Transverse colon (tissue), 4 donors: ENCODE results near the gene CAMTA1. TPM values are rescaled to one million over a fixed set of nuclear protein-coding genes. Genes with fewer than 3 reads are reported as not detected.

Experiments
- DNase-seq: peaks from one replicate; pipeline ENCODE4 v3.0.0-alpha.2; 2019
- H3K27ac ChIP-seq, 4 donors: fragments of 200-600 bp; sonication (generic); 2 replicates each; pipeline ENCODE4 v1.5.1; 2016 to 2018; ENCODE audit warnings: inconsistent platforms in 4 of 4
- H3K27me3 ChIP-seq: fragments of 200-600 bp; sonication (generic); 2 replicates; pipeline ENCODE4 v1.5.1; 2017; ENCODE audit warnings: inconsistent platforms
- H3K36me3 ChIP-seq, 4 donors: fragments of 200-600 bp; sonication (generic); 2 replicates each; pipeline ENCODE4 v1.5.1; 2017 to 2019; ENCODE audit warnings: inconsistent platforms in 4 of 4
- H3K4me1 ChIP-seq, 4 donors: fragments of 200-600 bp; sonication (generic); 2 replicates each; pipeline ENCODE4 v1.5.1; 2017 to 2020; ENCODE audit warnings: inconsistent platforms in 4 of 4
- H3K4me3 ChIP-seq, 4 donors: fragments of 200-600 bp; sonication (generic); 1 replicate in 1 of 4; 2 replicates in 3 of 4; pipeline versions ENCODE4 v1.5.1 to v1.6.1; 2017 to 2019; ENCODE audit warnings: inconsistent platforms in 4 of 4
- H3K9me3 ChIP-seq, 2 donors: fragments of 200-600 bp; sonication (generic); 2 replicates each; pipeline ENCODE4 v1.5.1; 2017 to 2019; ENCODE audit warnings: inconsistent platforms in 2 of 2
- CTCF ChIP-seq, 5 experiments: fragments of 200-600 bp in 3 of 5; fragments of 450-650 bp in 2 of 5; sonication (generic) in 3 of 5; IDR thresholded peaks; 1 replicate in 2 of 5; 2 replicates in 3 of 5; pipeline ENCODE4 v1.5.1; 2016 to 2017; ENCODE audit warnings: antibody characterized with exemption in 5 of 5, inconsistent platforms in 3 of 5, mild to moderate bottlenecking in 2 of 5, moderate library complexity in 1 of 5
- EP300 ChIP-seq: sonication (generic); formaldehyde crosslinking; IDR thresholded peaks from one replicate; pipeline ENCODE4 v1.6.1; 2017; ENCODE audit warnings: antibody characterized with exemption, low read depth
- POLR2A ChIP-seq: fragments of 450-650 bp; IDR thresholded peaks from one replicate; pipeline ENCODE4 v1.6.1; 2016; ENCODE audit warnings: antibody characterized with exemption, mild to moderate bottlenecking, moderate library complexity
- POLR2AphosphoS5 ChIP-seq, 3 donors: sonication (generic); formaldehyde crosslinking; IDR thresholded peaks; one replicate each; pipeline ENCODE4 v1.6.1; 2016; ENCODE audit warnings: antibody characterized with exemption in 3 of 3
- WGBS, 2 donors: methylation state at CpG; one replicate each; pipeline ENCODE4 v1.1.5; 2018; ENCODE audit warnings: low coverage in 1 of 2; 5-methylcytosine and 5-hydroxymethylcytosine counted together
- in situ Hi-C, 4 donors: fragments of 200-750 bp; cut with MboI; loops; one replicate each; pipeline versions ENCODE4 v1.15.0 to v1.15.1; 2017; ENCODE audit warnings: low sequenced_read_pairs in 3 of 4, low pct_ligation_motif_present in 1 of 4, low pct_unique_long_range_greater_than_20kb in 1 of 4
- intact Hi-C: fragments of 100-400 bp; cut with DNase I; formaldehyde crosslinking; loops from one replicate; pipeline ENCODE4 v1.15.1; 2023; ENCODE audit warnings: low total_unique reads
- total RNA-seq, 4 donors: library from RNA; depleted of rRNA; stranded (reverse); fragments of >200 nt; gene quantifications; one replicate each; pipeline ENCODE4 v1.1.0, GENCODE V29; 2016

The CAMTA1 gene
- total RNA-seq, 4 donors from 2014 or later, result 93.8 to 268 (median 130) TPM

DNA sequence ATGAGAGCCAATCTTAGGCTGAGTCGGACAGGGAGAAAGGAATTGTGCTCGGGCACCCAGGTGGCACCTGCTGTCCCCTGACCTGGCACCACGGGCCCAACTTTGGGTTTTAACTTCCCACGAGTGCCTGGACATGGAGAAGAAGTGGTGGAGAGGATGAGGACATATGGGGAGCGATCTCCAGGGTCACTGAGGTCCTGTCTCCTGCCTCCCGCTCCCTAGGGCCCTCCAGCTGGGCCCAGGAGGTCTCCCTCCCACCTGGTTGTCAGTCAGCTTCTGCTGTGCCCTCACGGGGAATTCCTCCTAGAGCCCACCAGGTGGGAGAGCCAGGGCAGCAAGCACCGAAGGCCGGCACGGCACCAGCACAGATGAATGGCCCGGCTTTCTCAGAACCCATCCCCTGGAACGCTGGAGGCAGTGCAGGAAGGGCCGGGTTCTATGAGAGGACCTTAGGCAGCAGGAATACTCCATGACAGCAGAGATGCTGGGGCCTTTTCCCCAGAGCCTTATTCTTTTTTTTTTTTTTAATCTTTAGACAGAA lies 435.5 kb downstream of the CAMTA1 start:
- Histone ChIP-seq H3K4me1 (no peaks in the 10 kb centered on the region), H3K36me3 (no peaks in the 10 kb centered on the region), H3K27me3 (peaks cover 3% of the 10 kb centered on the region), H3K4me3 (no peak overlapping the region), H3K9me3 (no peaks in the 10 kb centered on the region), H3K27ac (peak overlapping the region in 2 of 4 donors; percentile 8 to 25)
- TF ChIP-seq POLR2AphosphoS5 (IDR thresholded peaks at IDR 0.05) (no peak), POLR2A (no peak), EP300 (no peak), CTCF (IDR thresholded peaks at IDR 0.05) (no peak)
- 82% methylated on average over 12 of the region's 13 CpGs; no CpG with 5 or more reads in 1 of the 2 donors for WGBS, 2 donors
- intact Hi-C loops (no loop called here), in situ Hi-C loops (loop anchor here (10.0 to 25.0 kb wide), 3 partner anchors 417 to 508 kb away; partner anchors contain the start of gene DNAJC11 (in 3 of the 4))
- DNase-seq, result no peak

- no peaks in the 10 kb centered on the region for H3K27me3 ChIP-seq
- no peak for DNase-seq
- H3K4me1 ChIP-seq, result no peaks in the 10 kb centered on the region
- no peaks in the 10 kb centered on the region for H3K36me3 ChIP-seq
- no peak overlapping the region for H3K4me3 ChIP-seq
- intact Hi-C loops (no loop called here), in situ Hi-C loops (loop anchor here (10.0 to 25.0 kb wide), 3 partner anchors 415 to 510 kb away; partner anchors contain the start of gene DNAJC11 (in 3 of the 4))
- H3K9me3 ChIP-seq, result no peaks in the 10 kb centered on the region
- TF ChIP-seq EP300, result no peak
- no peak for TF ChIP-seq POLR2AphosphoS5 (IDR thresholded peaks at IDR 0.05)
- TF ChIP-seq CTCF (IDR thresholded peaks at IDR 0.05), result no peak
- no peak for TF ChIP-seq POLR2A
- H3K27ac ChIP-seq, result no peak overlapping the region
- 78% methylated on average over 15 of the region's 15 CpGs; no CpG with 5 or more reads in 1 of the 2 donors for WGBS, 2 donors
Measured at GRCh38 chr1:7221826-7222694, 436.8 kb downstream of the CAMTA1 start.

DNA sequence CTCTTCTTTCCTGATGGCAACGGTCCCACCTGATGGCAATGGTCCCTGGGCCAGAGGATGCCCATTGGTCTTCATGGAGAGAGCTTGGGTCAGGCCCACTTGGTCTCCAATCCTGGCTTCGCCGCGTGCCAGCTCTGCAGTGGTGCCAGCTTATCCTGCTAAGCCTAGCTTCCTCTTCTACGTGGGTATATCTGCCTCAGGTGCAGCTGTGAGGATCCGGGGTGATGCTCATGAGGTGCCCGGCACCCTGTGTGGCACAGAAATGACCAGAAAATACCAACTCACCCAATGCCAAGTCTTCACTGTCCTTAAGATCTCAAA lies 437.4 kb downstream of the CAMTA1 start:
- intact Hi-C loops, result no loop called here
- WGBS, 2 donors, result 88% methylated on average over 7 of the region's 7 CpGs; no CpG with 5 or more reads in 1 of the 2 donors
- H3K27me3 ChIP-seq, result no peaks in the 10 kb centered on the region
- no peak for TF ChIP-seq POLR2A
- no peak for TF ChIP-seq EP300
- TF ChIP-seq POLR2AphosphoS5 (IDR thresholded peaks at IDR 0.05), result no peak
- TF ChIP-seq CTCF (IDR thresholded peaks at IDR 0.05), result no peak
- H3K4me1 ChIP-seq, result no peaks in the 10 kb centered on the region
- no peak overlapping the region for H3K27ac ChIP-seq
- no peak overlapping the region for H3K4me3 ChIP-seq
- no peaks in the 10 kb centered on the region for H3K36me3 ChIP-seq
- in situ Hi-C loops, result loop anchor here (10.0 to 25.0 kb wide), 3 partner anchors 415 to 510 kb away; partner anchors contain the start of gene DNAJC11 (in 3 of the 4)
- DNase-seq, result no peak
- H3K9me3 ChIP-seq, result no peaks in the 10 kb centered on the region

GRCh38 chr1:7223334-7224080 lies 438.3 kb downstream of the CAMTA1 start:
- TF ChIP-seq POLR2AphosphoS5 (IDR thresholded peaks at IDR 0.05), result no peak
- no peak for TF ChIP-seq CTCF (IDR thresholded peaks at IDR 0.05)
- no peak for TF ChIP-seq EP300
- TF ChIP-seq POLR2A, result no peak
- DNase-seq, result no peak
- Histone ChIP-seq H3K4me1 (no peaks in the 10 kb centered on the region), H3K36me3 (no peaks in the 10 kb centered on the region), H3K27ac (no peak overlapping the region), H3K4me3 (no peak overlapping the region), H3K9me3 (no peaks in the 10 kb centered on the region), H3K27me3 (no peaks in the 10 kb centered on the region)
- WGBS, 2 donors, result 78 to 79% methylated on average over 9 of the region's 9 CpGs
- intact Hi-C loops, result no loop called here
- in situ Hi-C loops, result loop anchor here (10.0 to 25.0 kb wide), 3 partner anchors 414 to 511 kb away; partner anchors contain the start of gene DNAJC11 (in 3 of the 4)
